Measurements from ENCODE around the gene PDCD4. TPM values are rescaled to one million over a fixed set of nuclear protein-coding genes. Genes with fewer than 3 reads are reported as not detected.

PDCD4 gene
- total and polyA plus RNA-seq, 2 of the 8 experiments (the other 6 are each of a cell fraction or from before 2014, with no cell fraction given): 3.3 to 26.8 TPM

DNA sequence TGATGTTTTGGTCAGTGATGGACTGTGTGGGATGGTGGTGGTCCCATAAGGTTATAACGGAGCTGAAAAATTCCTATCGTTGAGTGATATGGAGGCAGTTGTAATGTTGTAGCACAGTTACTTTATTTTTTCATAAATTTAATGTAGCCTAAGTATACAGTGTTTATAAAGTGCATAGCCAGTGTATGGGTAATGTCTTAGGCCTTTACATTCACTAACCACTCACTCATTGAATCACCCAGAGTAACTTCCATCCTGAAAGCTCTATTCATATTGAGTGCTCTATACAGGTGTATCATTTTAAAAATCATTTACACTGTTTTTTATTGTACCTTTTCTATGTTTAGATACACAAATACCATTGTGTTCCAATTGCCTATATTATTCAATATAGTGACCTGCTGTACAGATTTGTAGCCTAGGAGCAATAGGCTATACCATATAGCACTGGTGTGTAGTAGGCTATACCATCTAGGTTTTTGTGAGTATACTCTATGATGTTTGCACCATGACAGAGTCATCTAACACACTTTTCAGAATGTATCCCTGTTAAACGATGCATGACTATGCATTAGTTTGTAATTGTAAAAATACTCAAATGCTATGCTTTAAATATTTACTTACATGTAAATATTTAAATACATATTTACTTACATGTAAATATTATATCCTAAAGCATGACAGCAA, 21.0 kb downstream of the PDCD4 start (continued):
- TF ChIP-seq, protein P1, sequence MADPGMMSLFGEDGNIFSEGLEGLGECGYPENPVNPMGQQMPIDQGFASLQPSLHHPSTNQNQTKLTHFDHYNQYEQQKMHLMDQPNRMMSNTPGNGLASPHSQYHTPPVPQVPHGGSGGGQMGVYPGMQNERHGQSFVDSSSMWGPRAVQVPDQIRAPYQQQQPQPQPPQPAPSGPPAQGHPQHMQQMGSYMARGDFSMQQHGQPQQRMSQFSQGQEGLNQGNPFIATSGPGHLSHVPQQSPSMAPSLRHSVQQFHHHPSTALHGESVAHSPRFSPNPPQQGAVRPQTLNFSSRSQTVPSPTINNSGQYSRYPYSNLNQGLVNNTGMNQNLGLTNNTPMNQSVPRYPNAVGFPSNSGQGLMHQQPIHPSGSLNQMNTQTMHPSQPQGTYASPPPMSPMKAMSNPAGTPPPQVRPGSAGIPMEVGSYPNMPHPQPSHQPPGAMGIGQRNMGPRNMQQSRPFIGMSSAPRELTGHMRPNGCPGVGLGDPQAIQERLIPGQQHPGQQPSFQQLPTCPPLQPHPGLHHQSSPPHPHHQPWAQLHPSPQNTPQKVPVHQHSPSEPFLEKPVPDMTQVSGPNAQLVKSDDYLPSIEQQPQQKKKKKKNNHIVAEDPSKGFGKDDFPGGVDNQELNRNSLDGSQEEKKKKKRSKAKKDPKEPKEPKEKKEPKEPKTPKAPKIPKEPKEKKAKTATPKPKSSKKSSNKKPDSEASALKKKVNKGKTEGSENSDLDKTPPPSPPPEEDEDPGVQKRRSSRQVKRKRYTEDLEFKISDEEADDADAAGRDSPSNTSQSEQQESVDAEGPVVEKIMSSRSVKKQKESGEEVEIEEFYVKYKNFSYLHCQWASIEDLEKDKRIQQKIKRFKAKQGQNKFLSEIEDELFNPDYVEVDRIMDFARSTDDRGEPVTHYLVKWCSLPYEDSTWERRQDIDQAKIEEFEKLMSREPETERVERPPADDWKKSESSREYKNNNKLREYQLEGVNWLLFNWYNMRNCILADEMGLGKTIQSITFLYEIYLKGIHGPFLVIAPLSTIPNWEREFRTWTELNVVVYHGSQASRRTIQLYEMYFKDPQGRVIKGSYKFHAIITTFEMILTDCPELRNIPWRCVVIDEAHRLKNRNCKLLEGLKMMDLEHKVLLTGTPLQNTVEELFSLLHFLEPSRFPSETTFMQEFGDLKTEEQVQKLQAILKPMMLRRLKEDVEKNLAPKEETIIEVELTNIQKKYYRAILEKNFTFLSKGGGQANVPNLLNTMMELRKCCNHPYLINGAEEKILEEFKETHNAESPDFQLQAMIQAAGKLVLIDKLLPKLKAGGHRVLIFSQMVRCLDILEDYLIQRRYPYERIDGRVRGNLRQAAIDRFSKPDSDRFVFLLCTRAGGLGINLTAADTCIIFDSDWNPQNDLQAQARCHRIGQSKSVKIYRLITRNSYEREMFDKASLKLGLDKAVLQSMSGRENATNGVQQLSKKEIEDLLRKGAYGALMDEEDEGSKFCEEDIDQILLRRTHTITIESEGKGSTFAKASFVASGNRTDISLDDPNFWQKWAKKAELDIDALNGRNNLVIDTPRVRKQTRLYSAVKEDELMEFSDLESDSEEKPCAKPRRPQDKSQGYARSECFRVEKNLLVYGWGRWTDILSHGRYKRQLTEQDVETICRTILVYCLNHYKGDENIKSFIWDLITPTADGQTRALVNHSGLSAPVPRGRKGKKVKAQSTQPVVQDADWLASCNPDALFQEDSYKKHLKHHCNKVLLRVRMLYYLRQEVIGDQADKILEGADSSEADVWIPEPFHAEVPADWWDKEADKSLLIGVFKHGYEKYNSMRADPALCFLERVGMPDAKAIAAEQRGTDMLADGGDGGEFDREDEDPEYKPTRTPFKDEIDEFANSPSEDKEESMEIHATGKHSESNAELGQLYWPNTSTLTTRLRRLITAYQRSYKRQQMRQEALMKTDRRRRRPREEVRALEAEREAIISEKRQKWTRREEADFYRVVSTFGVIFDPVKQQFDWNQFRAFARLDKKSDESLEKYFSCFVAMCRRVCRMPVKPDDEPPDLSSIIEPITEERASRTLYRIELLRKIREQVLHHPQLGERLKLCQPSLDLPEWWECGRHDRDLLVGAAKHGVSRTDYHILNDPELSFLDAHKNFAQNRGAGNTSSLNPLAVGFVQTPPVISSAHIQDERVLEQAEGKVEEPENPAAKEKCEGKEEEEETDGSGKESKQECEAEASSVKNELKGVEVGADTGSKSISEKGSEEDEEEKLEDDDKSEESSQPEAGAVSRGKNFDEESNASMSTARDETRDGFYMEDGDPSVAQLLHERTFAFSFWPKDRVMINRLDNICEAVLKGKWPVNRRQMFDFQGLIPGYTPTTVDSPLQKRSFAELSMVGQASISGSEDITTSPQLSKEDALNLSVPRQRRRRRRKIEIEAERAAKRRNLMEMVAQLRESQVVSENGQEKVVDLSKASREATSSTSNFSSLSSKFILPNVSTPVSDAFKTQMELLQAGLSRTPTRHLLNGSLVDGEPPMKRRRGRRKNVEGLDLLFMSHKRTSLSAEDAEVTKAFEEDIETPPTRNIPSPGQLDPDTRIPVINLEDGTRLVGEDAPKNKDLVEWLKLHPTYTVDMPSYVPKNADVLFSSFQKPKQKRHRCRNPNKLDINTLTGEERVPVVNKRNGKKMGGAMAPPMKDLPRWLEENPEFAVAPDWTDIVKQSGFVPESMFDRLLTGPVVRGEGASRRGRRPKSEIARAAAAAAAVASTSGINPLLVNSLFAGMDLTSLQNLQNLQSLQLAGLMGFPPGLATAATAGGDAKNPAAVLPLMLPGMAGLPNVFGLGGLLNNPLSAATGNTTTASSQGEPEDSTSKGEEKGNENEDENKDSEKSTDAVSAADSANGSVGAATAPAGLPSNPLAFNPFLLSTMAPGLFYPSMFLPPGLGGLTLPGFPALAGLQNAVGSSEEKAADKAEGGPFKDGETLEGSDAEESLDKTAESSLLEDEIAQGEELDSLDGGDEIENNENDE (IDR thresholded peaks at IDR 0.05; ENCODE audit: insufficient replicate concordance, low read length): no peak
- TF ChIP-seq RFX5 (IDR thresholded peaks at IDR 0.05; ENCODE audit: borderline replicate concordance, low read depth, low read length): no peak
- TF ChIP-seq HDAC2 (IDR thresholded peaks at IDR 0.05; ENCODE audit: borderline replicate concordance in 1 of 2, low read depth in 2 of 2, low read length in 2 of 2): no peak
- no peak for TF ChIP-seq HDAC6 (IDR thresholded peaks at IDR 0.05; ENCODE audit: low read depth, low read length)
- no peak for TF ChIP-seq NRF1 (IDR thresholded peaks at IDR 0.05; ENCODE audit: low read depth, low read length)
- no peak for TF ChIP-seq CREB1 (IDR thresholded peaks at IDR 0.05)
- no peak for TF ChIP-seq RBBP5 (IDR thresholded peaks at IDR 0.05; ENCODE audit: borderline replicate concordance, low read depth, low read length)
- no peak for TF ChIP-seq SIN3A (conservative IDR thresholded peaks at IDR 0.05 in 1 of 2, IDR thresholded peaks at IDR 0.05 in 1 of 2; ENCODE audit: low read depth in 1 of 2, low read length in 2 of 2)
- TF ChIP-seq BRCA1 (IDR thresholded peaks at IDR 0.05; ENCODE audit: low read depth, low read length): no peak
- TF ChIP-seq RAD21 (IDR thresholded peaks at IDR 0.05 in 1 of 2, conservative IDR thresholded peaks at IDR 0.05 in 1 of 2; ENCODE audit: low read depth in 2 of 2, low read length in 2 of 2): no peak
